ENCODE results near the gene SYN1. TPM values are rescaled to one million over a fixed set of nuclear protein-coding genes. Genes with fewer than 3 reads are reported as not detected.

SYN1 gene
- total and polyA plus RNA-seq, 2 experiments from 2014 or later: 3.6 to 6.7 TPM

- Histone ChIP-seq H3K4me1 (ENCODE audit: insufficient read depth) (peaks cover 7% of the 10 kb centered on the region; the same call in 1 of the 2 replicates), H3K27me3 (ENCODE audit: insufficient read depth) (no peaks in the 10 kb centered on the region), H3F3A (replicated peaks; ENCODE audit: low read depth) (no peaks in the 10 kb centered on the region), H3K36me3 (ENCODE audit: insufficient read depth) (no peaks in the 10 kb centered on the region), H3K79me2 (replicated peaks; ENCODE audit: insufficient read depth) (peaks cover 9% of the 10 kb centered on the region; the same call in 1 of the 2 replicates), H3K9me2 (ENCODE audit: insufficient read depth) (no peaks in the 10 kb centered on the region), H3K4me3 (no peak overlapping the region), H3K27ac (ENCODE audit: low read depth) (no peak overlapping the region), H3K4me2 (no peak overlapping the region), H4K20me1 (replicated peaks; ENCODE audit: insufficient read depth) (no peaks in the 10 kb centered on the region), H2AFZ (no peak overlapping the region)
- no peak for TF ChIP-seq ETS1 (IDR thresholded peaks at IDR 0.05)
- no peak for TF ChIP-seq STAT1 (IDR thresholded peaks at IDR 0.05; ENCODE audit: unreplicated experiment)
- no peak for TF ChIP-seq EZH2 (IDR thresholded peaks at IDR 0.05; ENCODE audit: low read depth, unreplicated experiment)
- TF ChIP-seq NANOG (IDR thresholded peaks at IDR 0.05; ENCODE audit: borderline replicate concordance): no peak
- TF ChIP-seq POLR2AphosphoS5 (IDR thresholded peaks at IDR 0.05; ENCODE audit: low read depth): no peak
- TF ChIP-seq ZNF331 (CRISPR knock-in tag; IDR thresholded peaks at IDR 0.05; ENCODE audit: low read depth): no peak
- no peak for TF ChIP-seq ZNF462 (CRISPR knock-in tag; IDR thresholded peaks at IDR 0.05)
- TF ChIP-seq JUNB (IDR thresholded peaks at IDR 0.05; ENCODE audit: unreplicated experiment): no peak
- no peak for TF ChIP-seq ZNF114 (CRISPR knock-in tag; IDR thresholded peaks at IDR 0.05)
- no peak for DNase-seq (ENCODE audit: low spot score)
- Mint-ChIP-seq H3K27ac (no peak overlapping the region), H3K4me3 (no peak overlapping the region), H3K36me3 (ENCODE audit: low read depth) (peaks cover 3% of the 10 kb centered on the region), H3K27me3 (ENCODE audit: insufficient read depth, low read depth, poor library complexity) (peaks cover 2% of the 10 kb centered on the region), H3K4me1 (peaks cover 25% of the 10 kb centered on the region), H3K9me3 (no peaks in the 10 kb centered on the region)
- no peak for ATAC-seq
Measured at GRCh38 chrX:47558436-47558835, 61.2 kb downstream of the SYN1 start.

All from GM23338 (cell line).